NAMALWA (cell line): ENCODE data around the gene SEC14L3.
"Not testable (repeated sequence)": the region's sequence is repeated elsewhere in the genome, so short reads cannot be mapped to it uniquely, and the experiment has no call there.

Experiments used
- DNase-seq: peaks from one replicate; pipeline ENCODE4 v3.0.0-alpha.2; 2015; ENCODE audit warnings: low spot score

SEC14L3 gene

GRCh38 chr22:30485362-30485988 is 13.7 kb upstream of the SEC14L3 start:
- peak; percentile 68 for DNase-seq

DNA sequence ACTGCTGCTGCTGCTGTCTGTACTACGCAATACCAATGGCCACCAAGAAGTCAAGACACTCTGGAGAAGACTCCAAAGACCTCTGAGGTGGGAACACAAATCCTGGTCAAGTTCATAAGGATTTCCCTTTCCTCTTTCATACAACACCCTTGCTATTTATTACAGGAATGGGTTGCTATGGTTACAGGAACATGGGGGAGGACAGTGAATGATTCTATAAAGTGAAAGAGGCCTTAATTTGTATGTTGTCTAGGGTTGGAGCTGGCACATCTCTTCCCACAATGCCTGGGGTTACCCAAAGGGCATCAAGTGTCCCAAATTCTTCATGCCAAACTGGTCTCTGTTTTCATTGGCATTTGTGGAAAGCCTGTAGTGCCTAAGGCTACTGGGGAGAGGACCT is 11.4 kb upstream of the SEC14L3 start:
- no peak for DNase-seq

- no peak for DNase-seq
These were observed 9.9 kb upstream of the SEC14L3 start for GRCh38 chr22:30481711-30482110.

DNA sequence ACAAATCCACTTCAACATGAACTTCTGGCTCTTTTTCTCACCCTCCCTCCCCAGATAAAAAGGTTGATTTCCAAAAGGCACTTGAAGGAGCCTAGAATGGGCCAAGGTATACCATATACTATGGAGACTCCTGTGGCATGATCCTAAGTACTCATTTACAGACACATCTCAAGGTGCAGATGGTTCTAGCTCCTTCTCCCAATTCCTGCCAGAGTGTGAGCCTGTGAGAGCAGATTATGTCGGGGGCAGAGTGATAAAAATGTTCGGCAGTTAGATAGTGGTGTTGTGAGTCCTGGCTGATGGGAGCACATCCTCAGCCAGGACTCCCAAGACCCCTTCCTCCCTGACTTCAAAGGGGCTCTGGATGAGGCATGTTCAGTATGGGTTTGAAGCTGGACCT is 8.2 kb upstream of the SEC14L3 start:
- no peak for DNase-seq

- DNase-seq = peak; percentile 37
These were observed 3.0 kb upstream of the SEC14L3 start for GRCh38 chr22:30474683-30475424.

DNA sequence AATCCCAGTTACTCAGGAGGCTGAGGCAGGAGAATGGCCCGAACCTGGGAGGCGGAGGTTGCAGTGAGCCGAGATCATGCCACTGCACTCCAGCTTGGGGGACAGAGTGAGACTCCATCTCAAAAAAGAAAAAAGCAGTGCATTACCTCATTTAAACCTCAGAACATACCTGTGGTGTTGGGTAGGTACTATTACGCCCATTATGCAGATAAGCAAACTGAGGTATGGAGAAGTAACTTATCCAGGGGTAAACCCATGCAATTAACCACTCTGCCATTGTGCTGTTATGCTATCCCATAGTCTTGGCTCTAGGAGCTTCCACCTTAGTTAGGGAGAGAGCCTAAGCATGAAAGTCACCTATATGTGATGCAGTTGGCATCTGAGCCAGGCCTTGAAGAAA is 2.3 kb upstream of the SEC14L3 start:
- DNase-seq = no peak

DNA sequence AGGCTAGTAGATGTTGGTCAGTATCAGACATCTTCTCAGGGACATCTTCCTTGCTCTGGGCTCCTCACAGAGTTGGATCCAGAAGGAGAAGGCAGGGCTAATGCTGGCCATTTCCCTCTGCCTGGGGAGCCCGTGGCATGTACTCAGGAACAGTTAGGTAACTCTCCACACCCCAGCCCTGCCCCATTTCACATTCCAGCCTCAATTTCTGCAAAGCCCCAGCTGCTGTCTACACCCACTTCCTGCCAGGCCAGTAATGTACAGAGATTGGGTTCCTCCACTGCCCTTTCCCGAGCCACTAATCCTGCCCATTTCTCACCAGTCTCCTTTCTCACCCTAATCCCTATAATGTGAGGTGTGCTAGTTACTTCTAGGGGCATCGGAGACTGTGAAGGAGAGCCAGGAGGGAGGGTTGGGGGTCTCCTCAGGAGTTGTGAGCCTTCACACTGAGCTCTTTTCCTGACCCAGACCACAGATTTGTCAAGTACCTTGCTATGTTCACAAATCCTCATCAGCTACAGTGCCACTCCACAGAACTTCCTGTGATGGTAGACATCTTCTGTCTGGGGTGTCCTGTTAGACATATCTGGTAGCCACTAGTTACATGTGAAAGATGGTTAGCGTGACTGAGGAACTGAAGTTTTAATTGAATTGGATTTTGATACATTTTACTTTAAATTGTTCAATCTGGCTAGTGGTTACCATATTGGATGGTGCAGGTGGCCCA is 1.3 kb upstream of the SEC14L3 start:
- no peak for DNase-seq

- DNase-seq = no peak
These were observed 1.2 kb downstream of the SEC14L3 start for GRCh38 chr22:30470655-30471054.

- no peak for DNase-seq
These were observed 2.7 kb downstream of the SEC14L3 start for GRCh38 chr22:30469165-30469564.

GRCh38 chr22:30460555-30460954 is 11.3 kb downstream of the SEC14L3 start:
- not testable (repeated sequence) for DNase-seq

DNA sequence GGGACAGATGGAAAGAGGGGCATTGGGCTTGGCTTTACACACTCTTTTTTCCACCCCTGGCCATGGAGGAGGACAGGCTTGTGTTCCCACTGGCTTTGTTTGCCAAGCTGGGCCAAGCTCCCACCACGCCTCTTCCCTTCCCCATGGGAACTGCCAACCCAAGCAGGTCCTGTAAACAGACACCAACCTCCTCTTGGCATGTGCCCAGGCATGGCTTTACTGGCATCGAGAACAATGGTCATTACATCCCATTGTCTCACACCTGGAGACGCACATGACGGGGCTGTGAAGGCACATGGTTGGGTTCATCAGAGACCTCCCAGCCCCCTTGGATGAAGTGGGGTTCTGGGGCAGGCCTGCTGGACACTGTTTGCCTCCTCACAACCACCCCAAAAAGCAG is 11.7 kb downstream of the SEC14L3 start:
- DNase-seq = no peak

GRCh38 chr22:30459181-30460052 is 12.4 kb downstream of the SEC14L3 start:
- peak; percentile 51 for DNase-seq

DNA sequence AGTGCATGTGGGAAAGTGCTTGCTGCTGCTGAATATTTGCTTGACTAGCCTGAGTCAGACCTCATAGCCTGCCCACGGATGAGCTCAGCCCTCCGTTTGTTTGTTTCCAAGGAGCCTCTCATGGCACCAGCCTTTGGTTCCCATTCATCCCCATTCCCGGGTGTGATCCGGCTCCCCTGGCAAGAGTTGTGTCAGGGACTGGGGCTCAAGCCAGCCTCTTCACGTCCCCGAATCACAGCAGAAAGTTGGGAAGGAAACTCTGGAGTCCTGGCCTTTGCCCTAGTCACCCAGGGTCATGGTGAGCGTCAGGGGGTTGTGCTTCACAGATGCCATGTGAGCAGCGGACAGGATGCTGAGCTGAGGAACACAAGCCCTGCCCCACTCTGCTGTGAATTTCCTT is 13.8 kb downstream of the SEC14L3 start:
- no peak for DNase-seq

- DNase-seq = no peak
These were observed 16.6 kb downstream of the SEC14L3 start for GRCh38 chr22:30455075-30455840.

DNA sequence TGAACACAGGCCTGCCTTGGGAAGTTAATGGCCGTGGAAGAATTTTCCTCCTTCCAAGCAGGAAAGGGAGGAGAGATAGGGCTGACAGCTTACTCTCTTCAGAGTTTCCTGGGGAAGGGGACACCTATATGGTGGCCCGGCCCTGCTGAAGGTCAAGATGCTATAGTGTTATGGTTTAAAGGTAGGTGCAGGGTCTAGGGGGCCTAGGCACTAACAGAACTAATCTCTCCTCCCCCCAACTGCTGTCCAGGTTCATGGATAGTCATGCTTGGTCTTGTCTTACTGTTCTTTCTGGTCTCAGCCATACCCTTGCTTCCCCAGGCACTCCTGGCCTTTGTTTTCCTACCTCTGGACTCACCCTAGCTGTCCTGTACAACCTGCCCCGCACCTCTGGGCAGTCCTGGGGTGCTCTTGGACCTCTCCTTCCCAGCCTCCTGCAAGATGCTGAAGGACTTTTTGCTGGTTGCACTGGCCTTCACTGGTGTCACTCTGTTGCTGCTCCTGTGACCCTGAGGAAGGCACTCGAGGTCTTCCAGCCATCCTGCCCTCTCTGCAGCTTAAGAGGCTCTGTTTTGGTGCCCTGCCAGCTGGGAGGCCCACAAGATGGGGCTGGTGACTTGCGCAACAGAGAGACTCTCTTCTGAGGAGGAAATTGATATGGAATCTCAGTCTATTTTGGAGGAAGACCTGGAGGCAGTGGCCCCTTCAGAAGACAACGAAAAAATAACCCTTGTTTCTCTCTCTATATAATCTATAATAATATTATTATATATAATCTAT is 17.9 kb downstream of the SEC14L3 start:
- DNase-seq = no peak

- no peak for DNase-seq
These were observed 19.0 kb downstream of the SEC14L3 start for GRCh38 chr22:30452861-30453260.

DNA sequence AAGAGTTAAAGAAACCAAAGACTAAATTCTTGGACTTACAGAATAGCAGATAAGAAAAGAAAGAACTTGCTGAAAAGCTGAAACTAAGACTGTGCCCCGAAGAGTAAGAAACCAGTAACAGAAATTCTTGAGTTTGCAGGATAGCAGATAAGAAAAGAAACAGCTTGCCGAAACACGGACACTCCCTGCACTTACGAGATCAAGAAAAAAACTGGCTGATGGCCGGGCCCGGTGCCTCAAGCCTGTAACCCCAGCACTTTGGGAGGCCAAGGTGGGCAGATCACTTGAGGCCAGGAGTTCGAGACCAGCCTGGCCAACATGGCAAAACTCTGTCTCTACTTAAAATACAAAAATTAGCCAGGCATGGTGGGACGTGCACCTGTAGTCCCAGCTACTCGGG is 20.3 kb downstream of the SEC14L3 start:
- DNase-seq = not testable (repeated sequence)

DNA sequence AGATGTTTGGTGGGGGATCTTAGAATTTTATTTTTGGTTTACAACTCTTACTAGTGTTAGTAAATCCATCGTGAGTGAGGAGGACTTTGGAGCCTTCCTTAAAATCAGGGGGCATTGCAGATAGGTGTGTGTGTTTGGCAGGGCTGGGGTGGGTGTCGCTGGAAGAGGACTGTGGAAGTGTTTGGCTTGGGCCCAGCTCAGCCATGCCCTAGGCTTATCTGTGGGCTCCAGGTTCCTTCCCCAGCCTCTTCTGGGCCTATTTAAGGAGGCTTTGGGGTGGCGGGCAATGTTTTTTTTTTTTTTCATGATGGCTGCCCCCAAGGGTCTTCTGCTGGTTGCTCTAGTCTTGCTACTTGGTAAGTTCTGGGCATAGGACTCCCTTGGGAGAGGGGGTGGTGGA is 24.2 kb downstream of the SEC14L3 start:
- no peak for DNase-seq

DNA sequence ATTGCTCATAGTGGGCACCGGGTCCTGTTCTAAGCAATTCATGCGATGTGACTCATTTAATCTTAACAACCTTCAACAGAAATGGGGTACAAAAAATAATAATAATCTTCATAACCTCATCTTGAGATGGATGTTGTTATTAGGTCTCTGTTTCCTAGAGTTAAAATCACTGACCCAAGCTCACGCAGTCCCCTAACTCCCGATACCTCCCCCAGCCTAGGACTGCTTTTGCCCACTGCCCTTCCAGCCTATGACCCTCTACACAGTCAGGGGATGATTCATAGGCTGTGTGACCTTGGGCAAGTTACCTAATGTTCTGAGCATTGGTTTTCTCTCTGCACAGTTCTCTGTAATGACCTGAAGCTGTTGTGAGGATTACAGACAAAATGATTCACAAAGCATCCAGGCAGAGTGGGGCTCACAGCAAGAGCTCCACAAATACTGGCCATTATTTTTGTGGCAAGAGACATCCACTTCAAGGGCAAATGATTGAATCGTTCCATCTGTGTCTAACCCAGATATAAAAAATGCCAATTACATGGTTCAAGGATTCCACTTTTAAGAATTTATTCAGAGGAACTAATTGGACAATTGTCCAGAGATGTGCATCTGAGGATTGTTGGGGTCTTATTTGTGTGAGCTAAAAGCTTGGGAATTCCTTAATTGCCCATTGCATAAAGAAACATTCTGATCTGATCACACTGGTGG is 26.2 kb downstream of the SEC14L3 start:
- DNase-seq = no peak
